GM03348 (cell line): Measurements from ENCODE around the gene IMMP2L.
"Not testable (repeated sequence)": the region's sequence is repeated elsewhere in the genome, so short reads cannot be mapped to it uniquely, and the experiment has no call there.

ENCODE experiments used
- DNase-seq: peaks from one replicate; pipeline ENCODE4 v3.0.0; 2012; ENCODE audit warnings: low spot score

Gene IMMP2L

DNA sequence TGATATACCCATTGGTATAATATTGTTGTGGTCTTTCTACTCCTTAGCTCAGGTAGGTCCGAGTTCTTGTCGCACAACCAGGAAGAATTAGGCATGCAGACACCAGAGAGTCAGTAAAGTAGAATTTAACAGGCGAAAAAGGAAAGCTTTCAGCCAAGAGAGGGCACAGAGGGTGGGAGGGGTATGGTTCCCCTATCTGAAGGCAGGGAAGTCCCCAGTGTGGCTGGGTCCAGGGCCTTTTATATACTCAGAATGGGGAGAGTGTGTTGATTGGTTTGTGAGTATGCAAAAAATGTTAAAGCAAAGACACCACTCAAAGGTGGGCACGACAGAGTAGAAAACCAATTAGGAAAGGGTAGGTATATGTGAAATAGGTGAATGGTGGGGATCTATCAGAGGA is 53.9 kb downstream of the IMMP2L start:
- DNase-seq = no peak

DNA sequence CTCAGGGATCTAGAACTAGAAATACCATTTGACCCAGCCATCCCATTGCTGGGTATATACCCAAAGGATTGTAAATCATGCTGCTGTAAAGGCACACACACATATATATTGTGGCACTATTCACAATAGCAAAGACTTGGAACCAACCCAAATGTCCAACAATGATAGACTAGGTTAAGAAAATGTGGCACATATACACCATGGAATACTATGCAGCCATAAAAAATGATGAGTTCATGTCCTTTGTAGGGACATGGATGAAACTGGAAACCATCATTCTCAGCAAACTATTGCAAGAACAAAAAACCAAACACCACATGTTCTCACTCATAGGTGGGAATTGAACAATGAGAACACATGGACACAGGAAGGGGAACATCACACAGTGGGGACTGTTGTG is 56.9 kb downstream of the IMMP2L start:
- not testable (repeated sequence) for DNase-seq

DNA sequence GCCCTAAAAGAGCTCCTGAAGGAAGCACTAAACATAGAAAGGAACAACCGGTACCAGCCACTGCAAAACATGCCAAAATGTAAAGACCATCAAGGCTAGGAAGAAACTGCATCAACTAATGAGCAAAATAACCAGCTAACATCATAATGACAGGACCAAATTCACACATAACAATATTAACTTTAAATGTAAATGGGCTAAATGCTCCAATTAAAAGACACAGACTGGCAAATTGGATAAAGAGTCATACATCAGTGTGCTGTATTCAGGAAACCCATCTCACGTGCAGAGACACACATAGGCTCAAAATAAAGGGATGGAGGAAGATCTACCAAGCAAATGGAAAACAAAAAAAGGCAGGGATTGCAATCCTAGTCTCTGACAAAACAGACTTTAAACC is 60.5 kb downstream of the IMMP2L start:
- DNase-seq = not testable (repeated sequence)

DNA sequence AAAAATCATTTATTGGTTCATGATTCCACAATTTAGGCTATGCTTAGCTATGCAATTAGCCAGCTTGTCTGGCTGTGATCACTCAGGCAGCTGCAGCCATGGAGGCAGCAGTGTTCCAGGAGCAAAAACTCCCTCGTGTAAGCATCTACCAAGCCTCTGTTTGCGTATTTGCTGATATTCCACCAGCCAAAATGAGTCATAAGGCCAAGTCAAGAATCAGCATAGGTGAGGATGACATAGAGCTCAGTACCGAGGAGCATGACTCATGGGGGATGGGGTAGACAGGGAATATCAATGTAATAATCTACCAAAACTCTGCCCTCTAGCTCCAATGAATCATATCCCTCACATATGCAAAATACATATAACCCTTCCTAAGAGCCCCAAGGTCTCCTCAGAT is 63.3 kb downstream of the IMMP2L start:
- peak; percentile 9 for DNase-seq

DNA sequence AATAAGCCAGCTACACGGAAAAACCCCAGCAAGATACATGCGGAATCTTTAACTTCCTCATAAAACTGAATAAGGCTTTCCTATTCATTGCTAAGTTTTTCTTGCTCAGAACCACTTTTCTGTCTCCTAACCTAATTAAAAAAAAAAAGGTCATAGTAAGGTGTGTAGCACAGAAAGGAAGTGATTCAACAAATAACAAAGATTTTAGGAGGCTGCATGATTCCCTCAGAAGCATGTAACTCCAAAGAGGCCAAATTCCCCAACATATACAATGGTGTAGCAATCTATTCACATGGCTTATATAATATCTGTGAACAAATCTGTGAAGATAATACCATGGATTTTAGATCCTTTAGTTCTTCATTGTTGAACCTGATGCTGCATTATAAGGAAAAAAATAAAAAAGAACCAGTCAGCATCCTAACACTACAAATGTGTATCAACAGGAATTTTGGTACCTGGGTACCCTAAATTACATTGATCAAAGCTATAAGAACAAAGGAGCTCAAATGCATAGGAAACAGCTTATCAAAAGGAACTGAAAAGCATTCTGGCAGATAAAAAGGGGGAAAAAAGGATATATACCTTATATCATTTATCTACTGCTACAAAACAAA is 63.8 kb downstream of the IMMP2L start:
- DNase-seq = no peak

DNA sequence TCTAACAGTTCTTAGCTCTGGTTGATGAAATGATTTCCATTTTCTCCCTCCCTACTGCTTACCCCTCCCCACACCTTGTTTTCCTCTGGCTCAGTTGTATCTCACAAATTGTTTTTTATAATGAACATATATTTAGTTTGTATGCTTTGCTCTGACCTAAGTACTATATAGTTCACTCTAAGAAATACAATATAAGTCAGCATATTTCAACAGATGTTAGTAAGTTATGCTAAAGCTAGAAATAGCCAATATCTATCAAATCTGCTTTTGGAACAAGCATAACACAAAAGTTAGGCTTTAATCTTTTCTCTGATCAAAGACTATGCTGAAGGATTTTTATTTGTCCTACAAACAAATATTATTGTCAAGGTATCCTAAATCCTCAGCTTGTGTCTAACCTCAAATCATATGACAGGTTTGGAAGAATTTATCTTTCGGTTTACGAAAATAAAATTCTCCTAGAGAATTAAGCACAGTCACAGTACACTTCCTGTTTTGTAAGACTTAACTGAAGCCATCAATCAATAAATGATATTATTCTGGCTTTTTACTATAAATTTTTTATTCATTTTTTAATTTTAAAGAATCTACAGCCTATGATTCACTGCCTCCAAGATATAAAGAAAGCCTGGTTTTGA is 67.0 kb downstream of the IMMP2L start:
- DNase-seq = no peak

DNA sequence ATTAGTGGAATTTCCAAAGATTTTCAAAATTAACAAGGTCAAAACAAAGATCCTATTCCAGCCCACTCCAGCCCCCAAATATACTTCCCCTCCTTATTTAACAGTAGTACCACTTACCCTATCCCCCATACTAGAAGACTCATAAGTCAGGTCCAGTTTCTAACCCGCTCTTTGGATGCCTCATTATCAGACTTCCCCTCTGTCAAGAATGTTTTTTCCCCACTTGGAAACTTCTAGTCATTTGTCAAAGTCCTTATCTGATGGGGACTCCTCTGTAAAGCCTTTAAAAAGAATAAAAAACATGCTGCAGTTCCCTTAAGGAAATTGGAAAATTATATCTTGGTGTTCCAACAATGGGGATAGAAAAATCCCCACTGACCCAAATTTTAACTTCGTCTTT is 70.1 kb downstream of the IMMP2L start:
- DNase-seq = no peak

DNA sequence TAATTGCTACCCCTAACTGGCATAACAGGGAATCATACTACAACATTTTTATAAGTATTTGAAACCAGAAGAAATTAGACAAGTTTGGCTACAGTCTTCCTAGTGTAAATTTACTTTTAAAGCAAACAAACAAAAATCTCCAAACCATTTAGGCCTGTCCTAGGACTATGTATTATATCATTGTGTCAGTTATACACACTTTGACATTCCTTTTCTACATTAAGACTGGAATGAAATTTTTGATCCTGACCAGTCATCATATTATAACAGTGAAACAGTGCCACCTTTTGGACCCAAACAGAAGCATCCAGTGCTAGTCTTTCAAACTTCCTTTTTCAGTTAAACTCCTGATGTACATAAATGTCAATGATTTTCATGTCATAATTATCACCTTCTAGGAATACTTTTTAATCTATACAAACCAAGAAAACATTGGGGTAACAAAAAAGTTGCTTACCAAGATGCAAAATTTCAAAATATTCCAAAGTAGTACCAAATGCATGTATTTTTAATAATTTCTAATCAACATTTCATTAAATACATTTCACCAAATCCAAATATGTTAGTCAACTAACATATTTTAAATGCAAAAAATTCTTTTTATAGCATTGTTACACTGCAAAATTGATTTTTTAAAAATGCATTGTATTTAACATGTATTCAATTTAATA is 75.7 kb downstream of the IMMP2L start:
- DNase-seq = peak; percentile 75

DNA sequence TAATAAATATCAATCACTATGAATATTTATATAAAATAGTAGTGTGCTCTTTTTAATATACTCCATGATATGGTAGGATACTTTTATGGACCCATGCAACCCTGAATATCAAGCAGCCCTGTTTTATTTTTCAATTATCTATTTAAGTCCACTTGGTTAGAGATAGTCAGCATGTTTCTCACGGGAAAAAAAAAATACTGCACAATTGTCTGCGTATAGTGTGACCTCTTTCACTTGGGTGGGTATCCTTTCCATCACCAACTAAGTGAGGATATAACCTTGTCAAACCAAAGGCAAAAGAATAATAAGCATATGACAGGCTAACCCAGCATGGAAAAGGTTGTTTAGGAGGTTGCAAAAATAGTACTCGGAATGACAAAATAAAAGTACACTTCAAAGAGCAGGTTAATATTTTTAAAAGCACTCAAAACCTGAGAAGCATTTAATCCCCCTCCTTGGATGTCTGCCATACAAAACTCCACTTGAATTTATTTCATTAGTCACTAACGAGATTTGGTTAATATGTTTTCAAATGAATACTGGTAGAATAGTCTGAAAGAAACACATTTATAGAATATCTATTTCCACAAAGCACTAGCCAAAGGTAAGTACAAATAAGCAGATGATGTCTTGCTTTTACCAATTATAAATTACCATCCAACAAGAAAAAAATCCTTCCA is 76.5 kb downstream of the IMMP2L start:
- no peak for DNase-seq

DNA sequence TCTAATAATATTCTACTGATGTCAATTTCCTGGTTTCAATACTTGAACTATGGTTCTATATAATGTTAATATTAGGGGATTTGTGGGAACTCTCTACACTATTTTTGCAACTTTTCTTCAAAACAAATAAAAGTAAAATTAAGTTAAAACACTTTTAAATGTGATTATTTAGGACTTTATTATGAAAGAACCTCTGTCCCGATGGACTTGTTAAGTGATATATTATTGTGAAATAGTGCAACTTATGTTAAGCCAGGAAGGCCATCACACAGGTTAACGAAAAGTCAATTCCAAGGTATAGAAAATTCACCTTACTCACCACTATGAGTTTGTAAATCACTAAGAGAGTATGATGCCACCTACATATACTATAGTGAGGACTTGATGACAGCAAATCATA is 79.2 kb downstream of the IMMP2L start:
- no peak for DNase-seq

DNA sequence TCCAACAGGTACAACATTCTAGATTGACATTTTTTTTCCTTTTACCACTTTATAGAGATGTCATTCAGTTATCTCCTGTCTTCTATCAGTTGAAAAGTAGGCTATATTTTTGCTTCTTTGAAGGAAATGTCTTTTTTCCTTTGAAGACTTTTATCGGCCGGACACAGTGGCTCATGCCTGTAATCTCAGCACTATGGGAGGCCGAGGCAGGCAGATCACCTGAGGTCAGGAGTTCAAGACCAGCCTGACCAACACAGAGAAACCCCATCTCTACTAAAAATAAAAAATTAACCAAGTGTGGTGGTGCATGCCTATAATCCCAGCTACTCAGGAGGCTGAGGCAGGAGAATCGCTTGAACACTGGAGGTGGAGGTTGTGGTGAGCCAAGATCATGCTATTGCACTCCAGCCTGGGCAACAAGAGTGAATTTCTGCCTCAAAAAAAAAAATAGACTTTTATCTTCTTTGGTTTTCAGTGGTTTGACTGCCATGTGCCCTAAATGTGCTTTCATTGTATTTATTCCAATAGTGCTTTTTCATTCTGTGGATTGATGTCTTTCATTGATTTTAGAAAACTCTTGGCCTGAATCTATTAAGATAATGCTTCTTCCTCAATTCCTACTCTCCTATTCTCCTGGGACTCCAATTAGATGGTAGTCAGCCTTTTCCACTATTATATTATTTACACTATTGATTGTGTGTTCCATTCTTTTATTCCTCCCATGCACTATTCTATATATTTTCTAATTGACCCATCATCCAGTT is 84.6 kb downstream of the IMMP2L start:
- no peak for DNase-seq

DNA sequence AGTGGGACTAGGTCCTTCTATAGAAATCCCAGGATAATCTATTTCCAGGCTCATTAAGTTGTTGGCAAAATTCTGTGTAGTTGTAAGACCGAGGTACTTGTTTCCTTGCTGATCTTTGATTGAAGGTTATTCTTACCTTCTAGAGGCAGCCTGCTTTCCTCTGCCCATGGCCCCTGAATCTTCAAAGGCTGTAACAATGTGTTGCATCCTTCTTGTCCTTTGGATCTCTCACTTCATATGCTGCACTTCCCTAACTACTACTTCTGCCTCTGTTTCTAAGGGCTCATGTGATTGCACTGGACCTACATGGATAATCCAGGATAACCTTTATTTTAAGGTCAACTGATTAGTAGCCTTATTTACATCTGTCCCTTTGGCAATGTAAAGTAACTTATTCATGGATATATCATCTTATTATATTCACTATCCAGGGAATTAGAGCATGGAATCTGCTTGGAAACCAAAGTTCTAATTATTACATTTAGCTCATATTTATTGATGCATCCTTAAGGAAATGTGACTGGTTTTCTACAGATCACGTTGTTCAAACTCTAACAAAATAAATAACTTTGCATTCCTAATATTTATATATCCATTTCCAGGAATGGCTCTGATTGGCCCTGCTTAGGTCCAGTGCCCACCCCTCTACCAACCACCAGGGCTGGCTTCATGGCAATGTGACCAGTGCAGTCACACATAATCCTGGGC is 85.6 kb downstream of the IMMP2L start:
- no peak for DNase-seq

DNA sequence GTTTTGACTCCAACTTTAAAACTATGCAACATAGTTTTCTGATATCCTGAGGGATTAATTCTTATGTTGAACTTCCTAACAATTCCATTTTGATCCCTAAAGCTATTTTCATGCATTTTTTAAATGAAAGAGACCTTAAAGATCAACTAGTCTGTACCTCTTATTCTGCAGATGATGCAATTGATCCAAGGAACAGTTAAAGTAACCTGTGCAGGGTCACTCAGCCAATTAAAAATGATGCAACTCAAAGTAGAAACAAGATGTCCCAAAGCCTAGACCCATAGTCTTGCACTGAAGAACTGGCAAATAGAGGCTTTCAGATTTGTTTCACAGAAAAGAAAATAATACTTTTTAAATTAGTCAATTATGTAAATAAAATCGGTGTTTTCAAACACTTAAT is 86.3 kb downstream of the IMMP2L start:
- DNase-seq = no peak

DNA sequence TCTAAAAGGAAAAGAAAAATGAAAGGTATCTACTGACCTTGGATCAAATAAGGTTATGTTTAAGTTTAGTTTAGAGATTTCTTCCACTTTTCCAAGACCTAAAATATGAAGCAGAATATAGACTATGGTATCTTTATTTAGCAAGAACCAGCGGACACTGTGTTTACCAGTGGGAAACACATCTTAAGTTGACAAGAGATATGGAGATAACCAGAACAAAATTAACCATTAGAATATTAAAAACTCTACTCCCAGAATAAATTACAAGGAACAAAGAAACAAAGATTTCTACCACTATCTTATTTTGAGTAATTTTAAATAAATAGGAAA is 86.9 kb downstream of the IMMP2L start:
- no peak for DNase-seq

DNA sequence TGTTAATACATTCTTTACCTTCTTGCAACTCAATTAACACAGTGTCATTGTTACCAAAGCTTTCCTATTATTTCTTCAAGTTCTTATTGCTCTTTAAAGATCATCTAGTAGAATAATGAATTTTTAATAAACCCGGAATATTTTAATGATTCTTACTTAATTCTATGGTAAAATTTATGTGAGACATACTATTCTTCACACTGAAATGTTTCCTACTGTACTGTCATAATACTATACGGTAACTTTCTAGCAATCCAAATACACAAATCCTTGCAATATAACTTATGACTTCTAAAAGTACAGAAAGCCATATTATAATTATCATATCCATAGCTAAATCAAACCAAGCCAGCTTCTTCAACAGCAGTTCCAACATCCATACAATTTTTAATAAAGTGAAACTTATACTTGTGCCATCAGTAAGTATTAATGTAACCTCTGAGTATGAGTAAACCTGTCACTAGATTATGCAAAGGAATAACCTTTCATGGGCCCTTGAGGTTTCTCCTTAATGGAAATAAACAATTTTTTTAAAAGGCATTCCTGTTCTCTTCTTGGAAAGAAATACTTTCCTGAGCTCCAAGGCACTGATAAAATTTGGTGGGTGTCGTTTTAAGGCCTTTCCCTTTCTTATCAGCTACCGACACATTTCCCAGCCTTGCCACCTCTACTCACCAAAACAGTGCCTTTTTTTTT is 87.4 kb downstream of the IMMP2L start:
- no peak for DNase-seq

DNA sequence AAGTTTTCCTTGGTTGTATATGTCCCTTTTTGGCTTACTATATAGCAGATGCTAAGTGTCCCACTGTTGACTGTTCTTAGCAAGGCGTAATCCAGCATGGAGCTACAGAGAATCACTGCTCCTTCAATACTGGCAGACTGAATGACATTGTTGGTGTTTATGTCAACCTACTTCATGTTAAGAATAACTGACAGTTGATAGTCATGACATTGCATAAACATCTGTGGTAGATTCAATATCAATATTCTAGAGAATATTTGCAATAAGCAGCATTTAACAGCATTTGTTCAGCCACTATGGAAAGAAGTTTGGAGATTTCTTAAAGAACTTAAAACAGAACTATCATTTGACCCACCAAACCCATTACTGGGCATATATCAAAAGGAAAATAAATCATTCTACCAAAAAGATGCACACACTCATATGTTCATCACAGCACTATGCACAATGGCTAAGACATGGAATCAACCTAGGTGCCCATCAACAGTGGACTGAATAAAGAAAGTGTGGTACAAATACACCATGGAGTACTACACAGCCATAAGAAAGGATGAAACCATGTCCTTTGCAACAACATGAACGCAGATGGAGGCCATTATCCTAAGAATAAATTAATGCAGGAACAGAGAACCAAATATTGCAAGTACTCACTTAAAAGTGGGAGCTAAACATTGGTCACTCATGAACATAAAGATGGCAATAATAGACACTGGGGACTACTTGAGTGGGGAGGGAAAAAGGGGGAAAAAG is 88.7 kb downstream of the IMMP2L start:
- DNase-seq = no peak

DNA sequence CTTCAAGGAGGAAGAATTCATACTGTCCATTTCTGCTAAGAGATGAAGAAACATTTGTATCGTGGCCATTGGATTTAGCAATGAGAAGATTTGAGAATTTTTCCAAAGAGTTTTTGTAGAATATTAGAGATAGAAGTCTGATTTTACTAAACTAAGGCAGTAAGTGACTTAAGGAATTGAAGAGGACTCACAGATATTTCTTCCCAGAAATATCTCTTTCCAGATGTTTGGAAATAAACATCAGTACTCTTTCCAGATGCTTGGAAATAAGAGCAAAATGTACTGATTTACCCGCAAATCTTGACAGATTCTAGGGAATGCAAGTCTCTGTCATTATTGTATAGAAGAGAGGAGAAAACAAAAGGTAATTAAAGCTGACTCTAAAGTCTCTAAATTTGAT is 91.3 kb downstream of the IMMP2L start:
- DNase-seq = no peak

DNA sequence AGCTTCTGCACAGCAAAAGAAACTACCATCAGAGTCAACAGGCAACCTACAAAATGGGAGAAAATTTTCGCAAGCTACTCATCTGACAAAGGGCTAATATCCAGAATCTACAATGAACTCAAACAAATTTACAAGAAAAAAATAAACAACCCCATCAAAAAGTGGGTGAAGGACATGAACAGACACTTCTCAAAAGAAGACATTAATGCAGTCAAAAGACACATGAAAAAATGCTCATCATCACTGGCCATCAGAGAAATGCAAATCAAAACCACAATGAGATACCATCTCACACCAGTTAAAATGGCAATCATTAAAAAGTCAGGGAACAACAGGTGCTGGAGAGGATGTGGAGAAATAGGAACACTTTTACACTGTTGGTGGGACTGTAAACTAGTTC is 92.4 kb downstream of the IMMP2L start:
- not testable (repeated sequence) for DNase-seq

DNA sequence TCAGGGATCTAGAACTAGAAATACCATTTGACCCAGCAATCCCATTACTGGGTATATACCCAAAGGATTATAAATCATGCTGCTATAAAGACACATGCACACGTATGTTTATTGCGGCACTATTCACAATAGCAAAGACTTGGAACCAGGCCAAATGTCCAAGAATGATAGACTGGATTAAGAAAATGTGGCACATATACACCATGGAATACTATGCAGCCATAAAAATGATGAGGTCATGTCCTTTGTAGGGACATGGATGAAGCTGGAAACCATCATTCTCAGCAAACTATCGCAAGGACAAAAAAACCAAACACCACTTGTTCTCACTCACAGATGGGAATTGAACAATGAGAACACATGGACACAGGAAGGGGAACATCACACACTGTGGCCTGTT is 96.5 kb downstream of the IMMP2L start:
- not testable (repeated sequence) for DNase-seq

DNA sequence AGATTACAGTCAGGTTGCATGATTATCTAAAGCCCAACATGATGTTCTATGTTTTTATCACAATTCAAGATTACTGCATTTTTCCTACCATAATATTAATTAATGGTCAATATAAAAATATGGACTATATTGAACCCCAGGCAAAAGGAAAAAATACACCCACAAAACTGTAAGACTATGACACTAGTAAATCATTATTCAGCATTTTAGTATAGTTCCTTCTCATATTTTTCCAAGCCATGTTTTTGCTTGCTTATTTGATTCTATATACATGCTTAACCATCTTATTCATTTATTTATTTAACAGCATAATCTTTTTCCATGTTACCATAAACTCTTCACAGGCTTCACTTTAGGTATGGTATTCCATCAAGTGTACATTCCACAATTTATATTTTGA is 101.6 kb downstream of the IMMP2L start:
- DNase-seq = no peak
